Right lobe of liver (tissue), 6 donors: ENCODE results near the gene ENPP3. TPM values are rescaled to one million over a fixed set of nuclear protein-coding genes. Genes with fewer than 3 reads are reported as not detected.
A peak's percentile ranks its signal among the peaks of the same experiment; 100 is the strongest.

ENCODE experiments used
- ATAC-seq, 4 donors: fragments of 200-7000 bp; cut with Tn5 transposase; one replicate each; pipeline ENCODE4 v1.9.1; 2020; ENCODE audit warnings: mild to moderate bottlenecking in 4 of 4, moderate library complexity in 4 of 4
- DNase-seq, 3 donors: peaks; one replicate each; pipeline ENCODE4 v3.0.0-alpha.2; 2020
- H3K27ac ChIP-seq, 3 donors: fragments of 200-600 bp; one replicate each; pipeline ENCODE4 v1.8.0; 2022
- H3K27me3 ChIP-seq, 2 donors: fragments of 200-600 bp; one replicate each; pipeline ENCODE4 v1.8.0; 2022
- H3K36me3 ChIP-seq, 4 donors: fragments of 200-600 bp; sonication (generic) in 1 of 4; one replicate each; pipeline versions ENCODE4 v1.5.1 to v1.8.0; 2017 to 2022; ENCODE audit warnings: control low read depth in 1 of 4
- H3K4me1 ChIP-seq, 4 donors: fragments of 200-600 bp; sonication (generic) in 1 of 4; one replicate each; pipeline versions ENCODE4 v1.5.1 to v1.8.0; 2017 to 2022; ENCODE audit warnings: control low read depth in 1 of 4
- H3K4me3 ChIP-seq, 3 donors: fragments of 200-600 bp; one replicate each; pipeline ENCODE4 v1.8.0; 2022
- H3K9me3 ChIP-seq, 4 donors: fragments of 200-600 bp; sonication (generic) in 1 of 4; one replicate each; pipeline versions ENCODE4 v1.5.1 to v1.8.0; 2017 to 2022; ENCODE audit warnings: control low read depth in 1 of 4
- CTCF ChIP-seq, 4 donors: fragments of 200-600 bp in 3 of 4; fragments of 450-650 bp in 1 of 4; IDR thresholded peaks; one replicate each; pipeline versions ENCODE4 v1.5.1 to v1.8.0; 2016 to 2022; ENCODE audit warnings: antibody characterized with exemption in 4 of 4, mild to moderate bottlenecking in 2 of 4
- POLR2A ChIP-seq: fragments of 450-650 bp; IDR thresholded peaks from one replicate; pipeline ENCODE4 v1.6.1; 2017; ENCODE audit warnings: antibody characterized with exemption, mild to moderate bottlenecking
- WGBS: methylation state at CpG from one replicate; pipeline ENCODE4 v1.1.6; 2018; ENCODE audit warnings: low coverage, low lambda C conversion rate; ENCODE audit not compliant: insufficient coverage; ENCODE audit errors: missing lambda C conversion rate; 5-methylcytosine and 5-hydroxymethylcytosine counted together
- intact Hi-C, 2 donors: fragments of 100-400 bp; cut with DNase I; formaldehyde crosslinking; loops; one replicate each; pipeline versions ENCODE4 v1.11.2 to v1.14.1; 2022
- total RNA-seq, 6 experiments: library from RNA; depleted of rRNA in 2 of 6; stranded (reverse); fragments of >200 nt in 2 of 6; fragmentation: NEBNext Ultra II Directional in 3 of 6; extraction: Animal tissue kit (Norgen Biotek cat#: 25700) in 3 of 6; gene quantifications; one replicate each; pipeline versions ENCODE4 v1.1.0 to v1.2.4, GENCODE V29; 2016 to 2023
- donor health status: DM: no; HTN: yes; CAD: no.
- donor health status: DM: no; HTN: no; CAD: no.
- donor health status: DM: no; HTN: no; CAD: no.
- donor health status: DM: no; HTN: yes; CAD: no.
- donor health status: DM: no; HTN: yes; CAD: no.

Gene ENPP3
- total RNA-seq, 6 experiments from 2014 or later = 0.63 to 2.7 (median 1.5) TPM

GRCh38 chr6:131761762-131762067 is 124.6 kb downstream of the ENPP3 start:
- no peak for TF ChIP-seq POLR2A
- no peak for TF ChIP-seq CTCF (IDR thresholded peaks at IDR 0.05)
- no peaks in the 10 kb centered on the region for H3K36me3 ChIP-seq
- no peaks in the 10 kb centered on the region for H3K27me3 ChIP-seq
- no peaks in the 10 kb centered on the region for H3K9me3 ChIP-seq
- intact Hi-C loops = no loop called here
- 40% methylated on average over 1 of the region's 1 CpG for WGBS
- ATAC-seq (no peak), DNase-seq (no peak)
- no peak overlapping the region for H3K27ac ChIP-seq
- H3K4me3 ChIP-seq = no peak overlapping the region
- H3K4me1 ChIP-seq = peaks cover 0 to 6% (median 0%) of the 10 kb centered on the region in 4 donors

DNA sequence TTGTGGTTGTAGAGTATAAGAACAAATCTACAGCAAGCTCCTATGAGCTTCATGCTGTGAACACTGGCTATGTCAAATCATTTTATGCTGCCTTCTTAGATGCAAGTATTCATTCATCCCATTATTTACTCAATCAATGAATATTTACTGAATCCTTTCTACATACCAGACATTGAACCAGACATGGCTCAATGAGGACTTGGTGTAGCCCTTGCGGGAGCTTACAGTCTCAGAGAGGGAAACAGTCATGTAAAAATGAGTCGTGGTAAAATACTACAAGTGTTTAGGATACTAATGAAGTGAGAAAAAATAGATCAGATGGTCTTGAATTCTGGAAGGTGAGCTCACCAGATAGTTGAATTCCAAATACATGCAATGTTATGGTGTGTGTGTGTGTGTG is 125.9 kb downstream of the ENPP3 start:
- no peak overlapping the region for H3K4me3 ChIP-seq
- intact Hi-C loops = no loop called here
- peaks cover 0 to 10% (median 0%) of the 10 kb centered on the region in 4 donors for H3K4me1 ChIP-seq
- no peaks in the 10 kb centered on the region for H3K27me3 ChIP-seq
- ATAC-seq (peak in 2 of 4 donors; percentile 33 to 53), DNase-seq (no peak)
- H3K27ac ChIP-seq = no peak overlapping the region
- 40% methylated on average over 2 of the region's 2 CpGs for WGBS
- TF ChIP-seq POLR2A (no peak), CTCF (IDR thresholded peaks at IDR 0.05) (no peak)
- H3K9me3 ChIP-seq = no peaks in the 10 kb centered on the region
- H3K36me3 ChIP-seq = no peaks in the 10 kb centered on the region

- ATAC-seq = no peak
- H3K4me3 ChIP-seq = no peak overlapping the region
- H3K27ac ChIP-seq = no peak overlapping the region
- no peaks in the 10 kb centered on the region for H3K9me3 ChIP-seq
- no peaks in the 10 kb centered on the region for H3K27me3 ChIP-seq
- DNase-seq = no peak
- no peaks in the 10 kb centered on the region for H3K36me3 ChIP-seq
- WGBS = 90% methylated on average over 1 of the region's 1 CpG
- H3K4me1 ChIP-seq = peaks cover 0 to 10% (median 0%) of the 10 kb centered on the region in 4 donors
- intact Hi-C loops = no loop called here
- TF ChIP-seq CTCF (IDR thresholded peaks at IDR 0.05) = no peak
- TF ChIP-seq POLR2A = no peak
Measured at GRCh38 chr6:131763749-131764148, 126.6 kb downstream of the ENPP3 start.

- ATAC-seq (no peak), DNase-seq (no peak)
- no peaks in the 10 kb centered on the region for H3K27me3 ChIP-seq
- H3K9me3 ChIP-seq = no peaks in the 10 kb centered on the region
- 87% methylated on average over 4 of the region's 4 CpGs for WGBS
- no peak for TF ChIP-seq POLR2A
- no peak for TF ChIP-seq CTCF (IDR thresholded peaks at IDR 0.05)
- intact Hi-C loops = no loop called here
- no peak overlapping the region for H3K4me3 ChIP-seq
- H3K4me1 ChIP-seq = peaks cover 0 to 10% (median 0%) of the 10 kb centered on the region in 4 donors
- H3K36me3 ChIP-seq = no peaks in the 10 kb centered on the region
- no peak overlapping the region for H3K27ac ChIP-seq
Measured at GRCh38 chr6:131764350-131764749, 127.2 kb downstream of the ENPP3 start.
